Upper lobe of right lung (tissue), 1 donor: ENCODE measurements around the gene UQCC2. TPM values are rescaled to one million over a fixed set of nuclear protein-coding genes. Genes with fewer than 3 reads are reported as not detected.

ENCODE experiments used
- ATAC-seq: fragments of 200-7000 bp; cut with Tn5 transposase; one replicate; pipeline ENCODE4 v1.9.1; 2020; ENCODE audit warnings: mild to moderate bottlenecking, moderate library complexity
- DNase-seq: peaks from one replicate; pipeline ENCODE4 v3.0.0-alpha.2; 2020
- H3K27ac ChIP-seq: fragments of 200-600 bp; one replicate; pipeline ENCODE4 v1.8.0; 2022
- H3K27me3 ChIP-seq: fragments of 200-600 bp; one replicate; pipeline ENCODE4 v1.8.0; 2022; ENCODE audit warnings: mild to moderate bottlenecking
- H3K36me3 ChIP-seq: fragments of 200-600 bp; one replicate; pipeline ENCODE4 v1.8.0; 2022
- H3K4me1 ChIP-seq: fragments of 200-600 bp; one replicate; pipeline ENCODE4 v1.8.0; 2022
- H3K4me3 ChIP-seq: fragments of 200-600 bp; one replicate; pipeline ENCODE4 v1.8.0; 2022; ENCODE audit warnings: mild to moderate bottlenecking
- H3K9me3 ChIP-seq: fragments of 200-600 bp; one replicate; pipeline ENCODE4 v1.8.0; 2022
- intact Hi-C: fragments of 100-400 bp; cut with DNase I; formaldehyde crosslinking; loops from one replicate; pipeline ENCODE4 v1.11.0; 2022
- total RNA-seq: library from RNA; stranded (reverse); fragmentation: NEBNext Ultra II Directional; extraction: Animal tissue kit (Norgen Biotek cat#: 25700); gene quantifications from one replicate; pipeline ENCODE4 v1.2.1, GENCODE V29; 2021
- TF ChIP-seq, protein P1 (sequence below): fragments of 200-600 bp; IDR thresholded peaks from one replicate; pipeline ENCODE4 v1.8.0; 2022; ENCODE audit warnings: antibody characterized with exemption
- donor health status: DM: no; HTN: yes; CAD: no; lungs with severe emphysema.

The UQCC2 gene
- total RNA-seq, 1 donor from 2014 or later = 40.6 TPM

DNA sequence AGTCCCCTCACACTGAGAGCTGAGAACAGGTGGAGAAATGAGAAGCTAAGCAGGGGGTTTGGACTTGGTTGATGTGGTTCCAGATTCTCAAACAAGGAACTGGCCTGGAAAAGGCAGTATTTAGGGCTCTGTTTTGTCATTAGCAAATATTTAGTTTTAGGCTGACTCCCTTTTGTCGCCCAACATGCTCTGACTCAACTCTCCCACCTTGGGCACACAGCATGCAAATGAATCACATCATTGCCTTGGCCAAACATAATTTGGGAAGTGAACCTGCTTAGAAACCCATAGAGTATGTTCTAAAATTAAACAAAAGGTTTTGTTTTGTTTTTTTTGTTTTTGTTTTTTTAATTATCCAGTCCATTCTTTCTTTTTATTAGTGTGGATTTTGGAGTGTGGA lies 9.5 kb upstream of the UQCC2 start:
- no peaks in the 10 kb centered on the region for H3K27me3 ChIP-seq
- H3K36me3 ChIP-seq = no peaks in the 10 kb centered on the region
- peaks cover 27% of the 10 kb centered on the region for H3K4me1 ChIP-seq
- intact Hi-C loops = no loop called here
- DNase-seq (no peak), ATAC-seq (no peak)
- TF ChIP-seq, protein P1, sequence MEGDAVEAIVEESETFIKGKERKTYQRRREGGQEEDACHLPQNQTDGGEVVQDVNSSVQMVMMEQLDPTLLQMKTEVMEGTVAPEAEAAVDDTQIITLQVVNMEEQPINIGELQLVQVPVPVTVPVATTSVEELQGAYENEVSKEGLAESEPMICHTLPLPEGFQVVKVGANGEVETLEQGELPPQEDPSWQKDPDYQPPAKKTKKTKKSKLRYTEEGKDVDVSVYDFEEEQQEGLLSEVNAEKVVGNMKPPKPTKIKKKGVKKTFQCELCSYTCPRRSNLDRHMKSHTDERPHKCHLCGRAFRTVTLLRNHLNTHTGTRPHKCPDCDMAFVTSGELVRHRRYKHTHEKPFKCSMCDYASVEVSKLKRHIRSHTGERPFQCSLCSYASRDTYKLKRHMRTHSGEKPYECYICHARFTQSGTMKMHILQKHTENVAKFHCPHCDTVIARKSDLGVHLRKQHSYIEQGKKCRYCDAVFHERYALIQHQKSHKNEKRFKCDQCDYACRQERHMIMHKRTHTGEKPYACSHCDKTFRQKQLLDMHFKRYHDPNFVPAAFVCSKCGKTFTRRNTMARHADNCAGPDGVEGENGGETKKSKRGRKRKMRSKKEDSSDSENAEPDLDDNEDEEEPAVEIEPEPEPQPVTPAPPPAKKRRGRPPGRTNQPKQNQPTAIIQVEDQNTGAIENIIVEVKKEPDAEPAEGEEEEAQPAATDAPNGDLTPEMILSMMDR = no peak
- no peak overlapping the region for H3K27ac ChIP-seq
- no peak overlapping the region for H3K4me3 ChIP-seq
- H3K9me3 ChIP-seq = no peaks in the 10 kb centered on the region

DNA sequence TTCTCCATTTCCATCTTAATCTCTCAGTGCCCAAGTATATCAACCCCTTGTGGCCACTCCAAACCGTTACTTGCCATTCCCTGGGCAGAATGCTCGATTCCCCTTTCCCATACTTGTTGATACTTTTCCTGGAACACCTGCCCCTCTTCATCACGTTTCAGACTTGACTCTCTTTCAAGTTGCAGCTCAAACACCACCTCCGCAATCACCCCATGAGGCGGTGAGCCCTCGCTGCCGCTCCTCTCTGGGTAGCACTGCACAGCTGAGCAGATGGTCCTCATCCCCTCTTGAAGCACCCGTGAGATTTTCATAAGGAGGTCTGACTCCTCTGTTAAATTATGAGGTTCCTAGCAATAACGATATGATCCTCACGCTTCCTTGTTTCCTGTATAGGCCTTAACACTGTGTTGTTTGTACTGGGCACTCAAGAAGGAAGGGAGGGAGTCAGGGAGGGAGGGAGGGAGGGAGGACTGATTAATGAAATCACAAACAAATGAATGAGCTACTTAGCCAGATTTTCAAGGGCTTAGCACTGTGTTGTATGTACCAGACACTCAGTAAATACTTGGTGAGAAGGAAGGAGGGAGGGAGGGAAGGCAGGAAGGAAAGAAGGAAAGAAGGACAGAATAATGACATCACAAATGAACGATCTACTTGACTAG lies 8.0 kb upstream of the UQCC2 start:
- ATAC-seq (peak; percentile 65), DNase-seq (peak; percentile 64)
- TF ChIP-seq, protein P1 = no peak
- Histone ChIP-seq H3K27ac (peak overlapping the region; percentile 60), H3K27me3 (no peaks in the 10 kb centered on the region), H3K9me3 (no peaks in the 10 kb centered on the region), H3K4me1 (peaks cover 27% of the 10 kb centered on the region), H3K4me3 (no peak overlapping the region), H3K36me3 (no peaks in the 10 kb centered on the region)
- intact Hi-C loops = no loop called here

DNA sequence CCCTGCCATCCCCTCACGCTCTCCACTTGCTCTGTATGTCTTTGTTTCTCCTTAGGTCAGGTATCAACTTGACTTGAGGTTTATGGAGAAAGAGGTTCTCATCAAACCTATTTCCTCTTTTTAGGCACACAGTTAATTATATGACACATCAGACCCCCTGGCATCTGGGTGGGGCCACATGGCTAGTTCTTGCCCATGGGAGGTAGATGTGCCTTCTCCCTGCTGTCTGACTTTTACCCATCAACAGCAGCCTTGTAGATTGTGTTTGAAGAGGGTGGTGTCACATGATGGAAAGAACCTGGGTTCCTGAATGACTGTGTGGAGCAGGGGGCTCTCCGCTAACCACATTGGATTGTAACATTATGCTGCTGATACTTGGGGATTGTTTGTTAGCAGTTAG lies 7.2 kb upstream of the UQCC2 start:
- no peaks in the 10 kb centered on the region for H3K9me3 ChIP-seq
- H3K4me3 ChIP-seq = no peak overlapping the region
- H3K36me3 ChIP-seq = no peaks in the 10 kb centered on the region
- no peaks in the 10 kb centered on the region for H3K27me3 ChIP-seq
- ATAC-seq (no peak), DNase-seq (peak; percentile 20)
- intact Hi-C loops = no loop called here
- H3K4me1 ChIP-seq = peaks cover 27% of the 10 kb centered on the region
- H3K27ac ChIP-seq = peak overlapping the region; percentile 60
- TF ChIP-seq, protein P1 = no peak

DNA sequence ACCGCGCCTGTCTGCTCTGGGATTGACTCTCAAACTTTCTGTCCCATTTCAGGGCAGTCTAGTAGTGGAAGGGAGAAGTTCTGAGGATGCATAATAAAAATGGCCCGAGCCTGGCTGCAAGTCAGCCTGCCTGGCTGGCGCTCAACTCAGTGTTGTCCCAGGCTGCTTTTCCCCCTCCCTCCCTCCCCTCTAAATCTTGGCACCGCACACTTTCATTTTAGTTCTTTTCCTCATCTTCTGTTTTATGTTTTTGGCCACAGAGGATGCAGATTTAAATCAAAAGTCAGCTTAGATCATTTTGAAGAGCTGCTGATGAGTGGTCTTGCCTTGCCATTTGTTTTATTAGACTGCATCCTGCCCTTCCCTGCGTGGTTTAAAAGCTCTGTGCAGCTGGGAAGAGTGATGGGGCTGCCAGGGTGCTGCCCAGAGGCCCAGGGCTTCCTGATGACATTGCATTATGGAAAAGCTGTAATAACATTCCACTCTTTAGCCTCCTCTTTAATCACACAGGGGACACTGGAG lies 6.5 kb upstream of the UQCC2 start:
- ATAC-seq (no peak), DNase-seq (no peak)
- Histone ChIP-seq H3K9me3 (no peaks in the 10 kb centered on the region), H3K27me3 (no peaks in the 10 kb centered on the region), H3K4me1 (peaks cover 27% of the 10 kb centered on the region), H3K36me3 (no peaks in the 10 kb centered on the region), H3K27ac (peak overlapping the region; percentile 60), H3K4me3 (no peak overlapping the region)
- TF ChIP-seq, protein P1 = no peak
- intact Hi-C loops = no loop called here

DNA sequence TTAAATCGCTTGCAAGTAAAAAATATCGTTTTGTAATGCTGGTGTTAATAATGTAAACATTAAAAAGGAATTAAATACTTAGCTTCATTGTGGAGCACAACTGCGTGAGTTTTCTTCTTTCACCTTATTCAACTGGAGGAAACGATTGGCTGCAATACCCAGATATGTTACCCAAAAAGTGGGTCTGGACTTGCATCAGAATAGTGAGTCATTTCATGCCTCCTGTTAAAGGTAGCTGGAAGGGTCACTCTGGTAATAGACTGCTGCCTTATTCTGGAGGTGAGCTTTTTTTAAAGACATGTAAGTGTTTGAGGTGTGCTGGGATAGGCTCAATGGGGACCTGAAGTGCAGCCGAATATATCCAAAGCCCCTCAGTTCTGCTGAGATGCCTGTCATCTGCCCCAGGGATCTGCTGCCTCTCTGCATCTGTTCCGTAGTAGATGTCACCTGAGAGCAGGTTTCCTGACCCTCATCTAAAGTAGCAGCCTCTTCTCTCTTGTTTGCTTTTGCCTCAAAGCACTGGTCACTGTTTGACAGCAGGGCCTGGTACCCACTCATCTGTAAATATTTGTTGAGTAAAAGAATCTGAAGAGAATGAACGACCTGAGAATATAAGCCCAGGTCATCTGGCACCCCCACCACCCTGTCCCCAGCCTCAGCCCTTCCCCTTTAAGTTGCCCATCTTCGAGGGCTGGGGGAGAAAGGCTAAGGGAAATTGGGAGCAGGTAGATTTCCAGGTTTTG lies 5.6 kb upstream of the UQCC2 start:
- Histone ChIP-seq H3K4me1 (peaks cover 27% of the 10 kb centered on the region), H3K9me3 (no peaks in the 10 kb centered on the region), H3K4me3 (no peak overlapping the region), H3K27me3 (no peaks in the 10 kb centered on the region), H3K36me3 (no peaks in the 10 kb centered on the region), H3K27ac (no peak overlapping the region)
- intact Hi-C loops = no loop called here
- ATAC-seq = peak; percentile 10
- DNase-seq = peak; percentile 22
- TF ChIP-seq, protein P1 = no peak
